HG03097 (cell line): ENCODE measurements around the gene SNX6.
"Not testable (repeated sequence)": the region's sequence is repeated elsewhere in the genome, so short reads cannot be mapped to it uniquely, and the experiment has no call there.

Source experiments
- ATAC-seq: cut with Tn5 transposase; IDR thresholded peaks from one replicate; pipeline ENCODE4 v1.9.1; 2021; ENCODE audit not compliant: unreplicated experiment, low FRiP score

Gene SNX6

DNA sequence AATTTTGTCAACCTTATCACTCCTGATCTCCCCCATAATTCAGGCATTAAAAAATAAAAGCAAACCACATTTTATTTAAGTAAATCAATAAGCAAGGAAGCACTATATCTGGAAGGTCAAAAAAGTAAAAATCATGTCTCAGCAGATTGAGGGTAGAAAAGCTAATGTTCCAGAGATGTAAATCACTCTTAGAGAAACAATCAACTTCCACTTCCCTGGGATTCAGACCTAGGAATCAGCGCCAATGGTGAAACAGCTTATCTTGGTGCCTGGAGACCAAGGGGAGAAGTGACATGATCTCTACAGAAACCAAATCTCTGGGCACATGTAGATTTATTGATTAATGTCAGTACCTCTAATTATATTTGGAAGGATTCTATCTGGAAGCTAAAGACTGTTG, 10.9 kb upstream of the SNX6 start:
- no peak for ATAC-seq

DNA sequence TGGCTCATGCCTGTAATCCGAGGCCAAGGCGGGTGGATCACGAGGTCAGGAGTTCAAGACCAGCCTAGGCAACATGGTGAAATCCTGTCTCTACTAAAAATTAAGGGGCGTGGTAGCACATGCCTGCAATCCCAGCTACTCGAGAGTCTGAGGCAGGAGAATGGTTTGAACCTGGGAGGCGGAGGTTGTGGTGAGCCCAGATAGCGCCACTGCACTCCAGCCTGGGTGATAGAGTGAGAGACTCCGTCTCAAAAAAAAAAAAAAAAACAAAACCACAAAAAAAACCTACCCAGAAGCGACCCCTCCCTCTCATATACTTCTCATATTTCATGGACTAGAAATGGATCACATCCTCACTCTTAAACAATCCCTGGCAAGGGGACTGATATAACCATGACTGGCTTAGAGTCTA, 4.4 kb upstream of the SNX6 start:
- ATAC-seq, result not testable (repeated sequence)

DNA sequence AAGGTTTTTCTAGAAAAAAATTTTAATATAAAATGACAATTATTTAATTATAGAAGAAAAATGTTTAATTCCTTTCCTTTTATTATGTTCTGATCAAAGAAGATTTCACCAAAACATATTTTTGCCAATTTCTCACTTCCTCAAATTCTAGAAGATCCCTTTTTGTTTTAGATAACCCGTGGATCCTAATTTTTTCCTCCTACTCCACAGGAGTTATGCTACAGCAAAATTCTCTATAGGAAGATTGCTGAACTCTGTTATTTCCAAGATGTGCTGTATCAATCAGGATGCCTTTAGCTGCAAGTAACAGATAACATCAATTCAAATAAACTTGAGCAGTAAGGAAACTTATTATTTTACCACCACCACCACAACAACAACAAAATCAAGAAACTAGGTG, 3.8 kb upstream of the SNX6 start:
- ATAC-seq, result no peak

DNA sequence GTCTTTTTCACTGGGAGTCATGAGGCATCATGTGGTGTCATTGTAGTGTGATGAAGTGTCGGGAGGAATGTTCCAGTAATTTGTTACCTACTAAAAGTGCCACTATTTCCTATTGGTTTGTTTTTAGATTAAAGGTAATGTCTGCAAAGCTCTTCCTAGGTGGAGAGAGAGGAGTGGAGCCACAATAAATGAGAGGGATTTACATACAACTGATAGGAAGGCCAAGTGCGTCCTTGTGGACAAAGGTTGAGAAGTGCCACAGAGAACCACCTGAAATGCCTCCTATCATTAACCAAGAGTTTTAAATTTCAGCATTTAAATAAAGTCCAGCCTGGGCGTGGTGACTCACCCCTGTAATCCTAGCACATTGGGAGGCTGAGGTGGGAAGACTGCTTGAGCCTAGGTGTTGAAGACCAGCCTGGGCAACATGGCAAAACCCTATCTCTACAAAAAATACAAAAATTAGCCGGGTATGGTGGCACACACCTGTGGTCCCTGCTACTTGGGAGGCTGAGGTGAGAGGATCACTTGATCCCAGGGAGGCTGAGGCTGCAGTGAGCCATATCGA, 2.5 kb upstream of the SNX6 start:
- no peak for ATAC-seq

DNA sequence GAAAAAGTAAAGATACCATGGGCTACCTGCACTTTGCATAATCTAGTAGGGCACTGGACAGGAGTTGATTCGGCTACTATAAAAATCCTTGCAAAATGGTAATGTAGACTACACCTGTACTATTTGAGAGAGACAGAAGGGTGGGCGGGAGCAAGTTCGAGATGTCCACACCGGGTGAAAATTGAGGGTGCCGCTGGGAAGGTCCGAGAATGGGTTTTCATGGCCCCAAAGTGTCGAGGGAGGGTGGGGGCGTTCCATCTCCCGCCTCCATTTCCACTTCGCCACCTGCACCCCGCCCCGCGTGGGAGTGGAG, 648 bp downstream of the SNX6 start:
- peak; percentile 6 for ATAC-seq

DNA sequence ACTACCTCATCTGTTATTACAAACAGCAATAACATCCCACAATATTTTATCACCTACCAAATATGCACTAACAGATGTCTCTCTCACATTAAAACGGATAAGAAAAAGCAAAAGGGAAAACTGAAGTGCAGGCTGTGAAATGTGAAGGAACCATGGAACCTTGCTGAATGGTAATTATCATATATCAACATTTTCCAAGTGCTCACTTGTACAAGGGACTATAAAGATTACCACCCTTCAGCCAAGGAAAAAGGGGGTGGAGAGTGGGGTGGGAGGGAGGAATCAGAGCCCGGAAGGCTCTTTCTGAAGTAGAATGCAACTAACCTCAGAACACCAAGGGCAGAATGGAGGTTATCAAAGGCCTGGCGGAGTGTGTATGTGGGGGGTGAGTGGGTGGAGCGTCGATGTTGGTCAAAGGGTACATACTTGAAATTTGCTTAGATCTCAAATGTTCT, 1.2 kb downstream of the SNX6 start:
- no peak for ATAC-seq

DNA sequence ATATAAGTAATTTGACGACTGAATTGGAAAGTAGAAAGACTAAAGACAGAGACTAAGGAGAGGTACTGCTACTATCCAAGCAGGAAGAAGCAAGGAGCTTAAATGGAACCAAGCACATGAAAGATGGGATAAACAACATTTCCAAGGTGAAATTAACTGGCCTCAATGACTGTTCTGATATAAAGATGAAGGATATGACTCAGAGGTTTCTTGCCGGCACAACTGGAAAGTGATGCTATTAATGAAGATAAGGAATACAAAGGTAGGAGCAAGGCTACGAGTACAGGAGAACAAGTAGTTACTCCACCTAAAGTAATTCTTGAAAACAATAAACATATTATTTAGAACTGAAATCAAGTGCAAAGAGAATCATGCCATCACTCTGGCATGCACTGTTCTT, 6.4 kb downstream of the SNX6 start:
- ATAC-seq, result no peak

DNA sequence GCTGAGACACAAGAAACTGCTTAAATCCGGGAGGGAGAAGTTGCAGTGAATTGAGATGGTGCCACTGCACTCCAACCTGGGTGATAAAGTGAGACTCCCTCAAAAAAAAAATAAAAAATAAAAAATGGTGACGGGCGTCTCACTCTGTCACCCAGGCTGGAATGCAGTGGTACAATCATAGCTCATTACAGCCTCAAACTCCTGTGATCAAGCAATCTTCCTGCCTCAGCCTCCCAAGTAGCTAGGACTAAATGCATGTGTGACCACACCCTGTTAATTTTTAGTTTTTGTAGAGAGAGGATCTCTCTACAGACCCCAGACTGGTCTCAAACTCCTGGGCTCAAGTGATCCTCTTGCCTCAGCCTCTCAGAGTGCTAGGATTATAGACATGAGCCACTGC, 9.1 kb downstream of the SNX6 start:
- no peak for ATAC-seq

DNA sequence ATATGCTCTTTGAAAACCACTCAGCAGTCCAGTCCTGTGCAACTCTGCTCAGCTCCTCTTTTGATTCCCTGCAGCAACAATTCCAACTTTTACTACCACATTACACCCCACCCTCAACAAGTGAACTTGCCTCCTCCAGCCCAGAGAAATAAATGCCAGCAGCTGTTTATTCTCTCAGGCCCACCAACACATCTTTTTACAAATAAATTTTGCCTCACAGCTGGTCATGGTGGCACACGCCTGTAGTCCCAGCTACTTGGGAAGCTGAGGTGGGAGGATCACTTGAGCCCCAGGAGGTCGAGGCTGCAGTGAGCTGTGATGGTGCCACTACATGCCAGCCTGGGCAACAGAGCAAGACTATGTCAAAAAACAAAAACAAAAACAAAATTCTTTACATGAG, 9.8 kb downstream of the SNX6 start:
- no peak for ATAC-seq

DNA sequence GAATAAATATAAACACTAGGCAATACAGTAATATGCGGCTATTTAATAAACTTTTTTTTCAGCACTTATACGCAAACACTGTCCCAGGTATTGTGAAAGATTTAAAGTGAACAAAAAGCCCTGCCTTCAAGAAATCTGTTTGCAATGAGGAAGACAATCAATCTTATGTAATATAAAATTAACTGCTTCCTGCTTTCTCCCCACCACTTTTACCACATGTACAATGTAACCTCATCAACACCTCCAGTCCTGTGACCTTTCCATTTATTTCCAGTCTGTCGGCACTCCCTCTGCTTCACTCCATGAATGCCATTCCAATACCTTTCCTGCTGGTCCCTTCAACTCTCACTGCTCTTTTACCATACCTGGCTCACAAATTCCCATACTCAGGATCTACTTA, 10.5 kb downstream of the SNX6 start:
- no peak for ATAC-seq

DNA sequence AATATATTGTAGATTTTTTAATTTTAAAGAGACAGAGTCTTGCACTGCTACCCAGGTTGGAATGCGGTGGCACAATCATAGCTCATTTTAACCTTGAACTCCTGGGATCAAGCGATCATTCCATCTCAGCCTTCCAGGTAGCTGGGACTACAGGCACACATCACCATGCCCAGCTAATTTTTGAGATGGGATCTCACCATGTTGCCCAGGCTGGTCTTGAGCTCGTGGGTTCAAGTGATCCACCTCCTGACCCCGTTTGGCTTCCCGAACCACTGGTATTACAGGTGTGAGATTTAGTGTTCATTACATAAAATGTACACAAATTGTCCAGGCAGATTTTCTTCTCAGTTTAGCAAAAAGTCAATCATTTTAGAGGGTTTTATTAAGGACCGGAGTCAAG, 13.6 kb downstream of the SNX6 start:
- ATAC-seq, result no peak

DNA sequence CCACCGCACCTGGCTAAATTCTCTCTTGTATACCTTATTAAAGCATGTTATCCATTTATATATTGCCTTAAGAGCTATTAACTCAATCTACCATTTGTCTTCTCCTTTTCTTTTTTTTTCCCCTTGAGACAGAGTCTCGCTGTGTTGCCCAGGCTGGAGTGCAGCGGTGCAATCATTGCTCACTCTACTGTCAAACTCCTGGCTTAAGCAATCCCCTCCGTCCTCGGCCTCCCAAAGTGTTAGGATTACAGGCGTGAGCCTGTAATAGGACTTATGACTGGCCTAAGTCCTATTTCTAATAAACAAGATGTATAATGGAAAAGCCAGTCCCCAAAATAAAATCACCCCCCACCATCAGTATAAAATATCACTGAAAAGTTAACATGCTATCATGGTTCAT, 14.4 kb downstream of the SNX6 start:
- no peak for ATAC-seq

DNA sequence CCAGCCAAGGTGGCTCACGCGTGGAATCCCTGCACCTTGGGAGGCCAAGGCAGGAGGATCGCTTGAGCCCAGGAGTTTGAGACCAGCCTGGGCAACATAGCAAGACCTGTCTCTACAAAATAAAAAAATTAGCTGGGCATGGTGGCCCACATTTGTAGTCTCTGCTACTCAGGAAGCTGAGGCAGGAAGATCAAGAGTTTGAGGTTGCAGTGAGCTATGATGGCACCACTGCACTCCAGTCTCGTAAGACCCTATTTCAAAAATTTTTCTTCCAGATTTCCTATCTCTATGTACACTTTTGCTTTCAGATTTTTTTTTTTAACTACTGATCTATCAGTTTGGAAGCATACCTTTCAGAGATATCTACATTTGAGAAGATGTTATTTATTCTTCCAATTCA, 15.3 kb downstream of the SNX6 start:
- no peak for ATAC-seq

DNA sequence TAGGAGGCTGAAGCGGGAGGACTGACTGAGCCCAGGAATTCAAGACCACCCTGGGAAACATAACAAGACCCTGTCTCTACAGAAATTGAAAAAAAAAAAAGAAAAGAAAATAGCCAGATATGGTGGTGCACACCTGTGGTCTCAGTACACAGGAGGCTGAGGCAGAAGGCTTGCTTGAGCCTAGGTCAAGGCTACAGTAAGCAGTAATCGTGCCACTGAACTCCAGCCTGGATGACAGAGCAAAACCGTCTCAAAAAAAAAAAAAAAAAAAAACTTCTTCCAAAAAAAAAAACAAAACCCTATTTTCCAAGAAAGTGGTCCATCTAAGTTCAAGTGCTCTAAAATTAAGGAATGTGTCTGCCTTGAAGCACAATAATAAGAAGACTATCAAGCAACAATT, 19.8 kb downstream of the SNX6 start:
- no peak for ATAC-seq

DNA sequence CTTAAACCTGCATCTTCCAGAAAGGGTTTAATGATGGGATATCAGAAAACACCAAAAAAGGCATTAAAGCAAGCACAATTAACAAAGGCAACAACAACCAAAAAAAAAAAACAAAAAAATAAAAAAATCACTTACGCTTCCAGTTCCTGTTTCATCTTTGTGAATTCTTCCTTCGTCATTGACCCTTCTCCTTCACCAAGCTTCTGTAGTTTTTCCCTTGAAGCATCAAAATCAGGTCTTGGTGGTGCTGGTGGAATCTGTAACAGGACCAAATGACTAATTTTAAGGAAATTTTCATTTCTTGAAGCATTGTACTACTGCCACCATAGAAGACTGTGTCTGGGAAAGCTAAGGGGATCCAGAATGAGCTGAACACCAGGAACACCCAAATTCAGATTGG, 24.5 kb downstream of the SNX6 start:
- ATAC-seq, result no peak

DNA sequence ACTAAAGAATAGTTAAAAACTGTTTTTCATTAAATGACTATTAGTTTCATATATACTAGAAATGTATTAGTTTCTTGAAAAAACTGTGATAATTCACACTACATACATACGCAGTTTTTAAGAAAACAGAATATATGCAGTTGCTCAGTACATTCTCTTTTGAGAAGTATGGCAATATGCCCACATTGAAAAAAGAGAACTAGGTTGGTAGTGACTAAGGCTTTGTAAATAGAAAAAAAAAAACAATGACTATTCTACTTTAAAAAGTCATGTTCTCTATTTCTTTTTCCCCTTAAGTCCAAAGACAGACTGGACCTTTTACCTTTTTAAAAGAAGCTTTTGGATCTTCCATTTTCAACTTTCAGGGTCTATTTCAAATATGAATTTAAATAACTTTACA, 25.0 kb downstream of the SNX6 start:
- ATAC-seq, result no peak

DNA sequence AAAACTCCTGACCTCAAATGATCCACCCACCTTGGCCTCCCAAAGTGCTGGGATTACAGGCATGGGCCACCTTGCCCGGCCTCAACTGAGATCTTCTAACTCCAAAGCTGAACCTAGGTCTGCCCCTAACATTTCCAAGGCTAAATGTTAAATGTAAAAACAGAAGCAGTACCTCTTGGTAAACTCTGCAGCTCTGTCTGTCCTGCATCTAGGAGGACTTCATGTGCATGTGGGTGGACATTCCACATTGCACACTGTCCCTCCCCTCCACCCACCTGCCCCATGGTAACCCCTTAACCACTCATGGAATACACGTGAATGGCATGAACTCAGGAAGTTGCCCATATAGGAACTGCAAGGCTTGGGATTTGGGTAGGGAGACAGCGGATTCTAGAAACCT, 33.1 kb downstream of the SNX6 start:
- no peak for ATAC-seq

DNA sequence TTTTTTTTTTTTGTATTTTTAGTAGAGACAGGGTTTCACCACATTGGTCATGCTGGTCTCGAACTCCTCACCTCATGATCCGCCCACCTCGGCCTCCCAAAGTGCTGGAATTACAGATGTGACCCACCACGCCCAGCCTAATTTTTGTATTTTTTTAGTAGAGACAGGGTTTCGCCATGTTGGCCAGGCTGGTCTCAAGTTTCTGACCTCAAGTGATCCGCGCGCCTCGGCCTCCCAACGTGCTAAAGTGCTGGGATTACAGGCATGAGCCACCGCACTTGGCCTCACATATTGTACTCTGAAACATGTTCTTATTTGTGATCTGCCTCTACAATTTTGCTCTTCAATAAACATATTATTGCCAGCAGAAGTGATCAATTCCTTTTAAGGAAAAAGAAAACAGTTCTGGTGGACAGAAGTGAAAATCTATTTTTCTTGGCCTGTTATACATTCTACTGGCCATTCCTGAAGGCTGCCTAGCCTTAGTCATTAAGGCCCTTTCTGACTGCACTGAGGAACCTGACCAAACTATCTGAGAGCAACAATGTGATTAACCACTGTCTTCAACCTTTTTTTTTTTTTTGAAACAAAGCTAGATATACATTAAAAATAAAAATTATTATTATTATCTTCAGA, 36.1 kb downstream of the SNX6 start:
- no peak for ATAC-seq

DNA sequence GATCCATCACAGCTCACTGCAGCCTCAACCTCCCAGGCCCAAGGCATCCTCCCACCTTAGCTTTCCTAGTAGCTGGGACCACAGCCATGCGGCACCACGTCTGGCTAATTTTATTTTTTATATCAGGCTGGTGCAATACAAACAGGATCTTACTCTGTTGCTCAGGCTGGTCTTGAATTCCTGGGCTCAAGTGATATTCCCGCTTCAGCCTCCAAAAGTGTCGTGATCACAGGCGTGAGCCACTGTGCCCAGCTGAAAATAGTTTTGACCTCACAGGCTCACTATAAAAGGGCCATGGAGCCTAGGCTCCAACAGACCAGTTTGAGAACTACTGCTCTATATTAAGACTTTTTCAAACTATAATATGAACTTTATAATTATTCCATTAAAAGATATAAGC, 37.3 kb downstream of the SNX6 start:
- no peak for ATAC-seq

DNA sequence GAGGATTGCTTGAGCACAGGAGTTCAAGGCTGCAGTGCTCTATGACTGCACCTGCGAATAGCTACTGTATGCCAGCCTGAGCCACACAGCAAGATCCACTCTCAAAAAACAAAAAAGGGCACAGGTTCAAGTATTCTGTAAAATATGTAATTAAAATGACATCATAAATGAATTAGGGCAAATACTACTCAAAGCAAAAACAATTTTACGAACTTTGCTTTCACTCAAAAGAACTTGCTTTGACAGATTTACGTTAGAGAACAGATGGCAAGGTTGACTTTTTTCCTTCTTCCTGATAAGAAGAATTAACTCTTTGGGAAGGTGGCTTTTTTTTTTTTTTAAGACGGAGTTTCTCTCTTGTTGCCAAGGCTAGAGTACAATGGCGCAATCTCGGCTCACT, 46.4 kb downstream of the SNX6 start:
- ATAC-seq, result no peak

DNA sequence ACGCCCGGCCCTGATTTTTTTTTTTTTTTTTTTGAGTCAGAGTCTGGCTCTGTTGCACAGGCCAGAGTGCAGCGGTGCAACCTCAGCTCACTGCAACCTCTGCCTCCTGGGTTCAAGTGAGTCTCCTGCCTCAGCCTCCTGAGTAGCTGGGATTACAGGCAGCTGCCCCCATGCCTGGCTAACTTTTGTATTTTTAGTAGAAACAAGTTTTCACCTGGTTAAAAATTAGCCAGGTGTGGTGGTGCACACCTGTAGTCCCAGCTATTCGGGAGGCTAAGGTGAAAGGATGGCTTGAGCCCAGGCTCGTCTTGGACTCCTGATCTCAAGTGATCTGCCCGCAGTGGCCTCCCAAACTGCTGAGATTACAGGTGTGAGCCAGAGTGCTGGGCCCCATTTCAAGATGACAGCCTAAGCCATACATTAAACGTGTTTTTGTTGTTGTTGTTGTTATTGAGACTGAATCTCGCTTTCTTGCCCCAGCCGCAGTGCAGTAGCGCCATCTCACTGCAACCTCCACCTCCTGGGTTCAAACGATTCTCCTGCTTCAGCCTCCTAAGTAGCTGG, 47.7 kb downstream of the SNX6 start:
- ATAC-seq, result no peak

DNA sequence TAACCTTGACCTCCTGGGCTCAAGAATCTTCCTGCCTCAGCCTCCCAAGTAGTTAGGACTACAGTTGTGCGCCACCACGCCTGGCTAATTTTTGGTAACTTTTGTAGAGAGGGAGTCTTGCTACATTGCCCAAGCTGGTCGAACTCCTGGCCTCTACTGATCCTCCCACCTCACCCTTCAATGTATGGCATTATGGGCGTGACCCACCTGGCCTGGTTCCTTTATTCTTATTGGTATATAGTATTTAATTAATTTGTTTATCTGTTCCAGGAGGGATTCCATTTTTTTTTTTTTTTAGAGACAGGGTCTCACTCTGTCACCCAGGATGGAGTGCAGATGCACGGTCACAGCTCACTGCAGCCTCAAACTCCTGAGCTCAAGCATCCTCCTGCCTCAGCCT, 49.6 kb downstream of the SNX6 start:
- no peak for ATAC-seq

DNA sequence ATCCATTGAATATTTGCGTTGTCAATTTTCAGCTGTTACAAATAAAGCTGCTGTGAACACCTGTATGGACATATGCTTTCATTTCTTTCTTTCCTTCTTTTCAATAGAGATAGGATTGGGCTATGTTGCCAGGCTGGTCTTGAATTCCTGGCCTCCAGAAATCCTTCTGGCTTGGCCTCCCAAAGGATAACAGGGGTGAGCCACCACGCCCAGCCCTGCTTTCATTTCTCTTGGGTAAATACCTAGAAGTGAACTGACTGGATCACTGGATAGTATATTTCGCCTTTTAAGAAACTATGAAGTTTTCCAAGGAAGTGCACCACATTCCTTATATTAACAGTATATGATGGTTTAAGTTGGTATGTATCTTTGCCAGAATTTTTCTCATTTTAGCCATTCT, 58.2 kb downstream of the SNX6 start:
- ATAC-seq, result no peak
